Hematopoietic multipotent progenitor cell treated with erythropoietin and hydrocortisone succinate and interleukin-3 and kit ligand, for 15 days (in vitro differentiated cells): ENCODE results near the gene PATE1.
"Not testable (repeated sequence)": the region's sequence is repeated elsewhere in the genome, so short reads cannot be mapped to it uniquely, and the experiment has no call there.

Experiments
- DNase-seq: peaks from one replicate; pipeline ENCODE4 v3.0.0-alpha.2; 2015; ENCODE audit warnings: low spot score

PATE1 gene

DNA sequence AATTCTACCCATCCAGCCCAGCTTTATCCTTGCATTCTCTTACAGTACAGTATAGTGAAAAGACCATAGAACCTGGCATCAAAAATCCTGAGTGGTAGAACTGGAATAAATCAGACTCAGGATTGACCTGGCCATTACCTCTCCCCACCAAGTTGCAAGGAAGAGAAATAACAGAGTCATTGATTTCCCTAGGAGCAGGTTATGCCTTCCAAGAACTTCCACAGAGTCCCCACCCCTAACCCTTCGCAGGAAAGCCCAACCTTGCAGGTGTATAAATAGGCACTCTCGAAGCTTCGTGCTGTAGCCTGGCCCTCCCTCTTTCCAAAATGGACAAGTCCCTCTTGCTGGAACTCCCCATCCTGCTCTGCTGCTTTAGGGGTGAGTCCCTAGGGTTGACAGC is at the start of gene PATE1:
PATE1 (plus strand) TSS at position 301 of the 400 bp plus-strand sequence; CDS start at position 327, 26 bp downstream.
- DNase-seq: no peak

DNA sequence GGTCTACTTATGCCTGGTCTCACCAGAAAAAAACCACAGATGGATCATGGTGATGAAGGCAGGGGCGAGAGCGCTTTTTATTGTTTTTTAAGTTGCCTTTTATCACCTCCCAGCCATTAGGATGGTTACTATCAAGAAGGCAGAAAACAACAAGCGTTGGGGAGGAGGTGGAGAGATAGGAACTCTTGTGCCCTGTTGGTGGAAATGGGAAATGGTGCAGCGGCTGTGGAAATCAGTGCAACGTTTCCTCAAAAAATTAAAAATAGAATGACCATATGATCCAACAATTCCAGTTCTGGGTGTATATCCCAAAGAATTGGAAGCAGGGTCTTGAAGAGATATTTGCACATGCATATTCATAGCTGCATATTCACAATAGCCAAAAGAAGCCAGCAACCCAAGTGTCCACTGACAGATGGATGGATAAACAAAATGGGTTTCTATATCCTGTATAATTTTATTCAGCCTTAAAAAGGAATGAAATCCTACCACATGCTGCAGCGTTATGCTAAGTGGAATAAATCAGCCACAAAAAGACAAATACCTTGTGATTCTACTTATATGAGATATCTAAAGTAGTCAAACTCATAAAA is 45.0 kb upstream of the PATE1 start:
- DNase-seq: no peak

GRCh38 chr11:125701858-125702621 is 44.0 kb upstream of the PATE1 start:
- DNase-seq: no peak

DNA sequence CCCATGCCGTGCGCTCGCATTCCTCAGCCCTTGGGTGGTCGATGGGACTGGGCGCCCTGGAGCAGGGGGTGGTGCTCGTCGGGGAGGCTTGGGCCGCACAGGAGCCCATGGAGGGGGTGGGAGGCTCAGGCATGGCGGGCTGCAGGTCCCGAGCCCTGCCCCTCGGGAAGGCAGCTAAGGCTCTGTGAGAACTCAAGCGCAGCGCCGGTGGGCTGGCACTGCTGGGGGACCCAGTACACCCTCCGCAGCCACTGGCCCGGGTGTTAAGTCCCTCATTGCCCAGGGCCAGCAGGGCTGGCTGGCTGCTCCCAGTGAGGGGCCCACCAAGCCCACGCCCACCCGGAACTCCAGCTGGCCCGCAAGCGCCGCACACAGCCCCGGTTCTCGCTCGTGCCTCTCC is 41.4 kb upstream of the PATE1 start:
- not testable (repeated sequence) for DNase-seq

DNA sequence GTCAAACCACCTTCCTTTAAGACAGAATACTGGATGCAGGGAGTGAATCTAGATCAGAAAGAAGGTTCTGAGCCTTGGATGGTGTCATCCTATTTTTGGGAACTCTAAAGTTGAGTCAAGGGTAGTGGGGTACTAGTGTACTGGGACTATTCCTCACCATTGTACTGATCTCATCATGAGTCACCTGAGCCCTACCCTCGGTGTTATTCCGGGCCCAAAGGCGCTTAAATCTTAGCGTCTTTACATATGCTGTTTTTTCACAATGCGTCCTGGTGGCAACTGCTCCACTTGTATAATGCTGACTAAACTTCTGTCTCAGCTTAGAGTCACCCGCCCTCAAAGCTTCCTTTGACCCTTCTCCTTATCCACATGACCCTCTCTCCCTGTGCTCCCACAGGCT is 25.3 kb upstream of the PATE1 start:
- DNase-seq: no peak

DNA sequence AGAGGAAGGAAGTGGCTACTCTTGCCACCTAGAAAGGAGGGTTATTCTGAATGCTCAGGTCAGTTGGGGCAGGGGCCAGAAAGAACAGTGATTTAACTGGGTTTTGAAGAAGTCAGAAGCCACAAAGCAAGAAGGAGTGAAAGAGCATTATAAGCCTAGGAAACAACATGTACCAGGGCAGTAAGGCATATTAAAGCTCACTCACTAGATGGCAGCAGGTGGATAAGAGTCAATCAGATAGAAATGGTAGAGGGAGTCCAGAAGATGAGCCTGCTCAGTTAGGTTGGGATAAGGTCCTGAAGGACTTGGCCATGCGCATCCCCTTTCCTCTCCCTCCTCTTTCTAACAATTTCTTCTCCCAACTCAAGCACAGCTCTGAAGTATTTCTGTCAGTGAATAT is 22.0 kb upstream of the PATE1 start:
- no peak for DNase-seq

DNA sequence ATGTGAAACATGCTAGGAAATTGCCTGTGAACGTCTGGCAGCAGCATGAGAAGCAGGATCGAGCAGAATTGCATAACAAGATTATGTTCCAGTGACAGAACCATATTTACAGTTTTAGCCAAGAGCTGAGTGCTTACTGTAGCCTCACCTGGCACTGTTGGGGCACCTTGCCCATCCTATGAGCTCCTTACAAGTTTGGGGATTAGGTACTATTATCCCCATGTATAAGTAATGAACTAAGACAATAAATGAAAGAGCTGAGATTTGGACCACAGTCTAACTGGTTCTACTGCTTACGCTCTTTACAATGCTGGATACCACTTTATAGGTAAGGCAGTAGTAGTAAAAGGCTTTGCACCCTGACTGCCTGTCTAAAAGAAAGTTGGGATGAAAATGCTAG is 17.1 kb upstream of the PATE1 start:
- no peak for DNase-seq

GRCh38 chr11:125740617-125741016 is 5.5 kb upstream of the PATE1 start:
- no peak for DNase-seq

GRCh38 chr11:125743681-125744080 is 2.4 kb upstream of the PATE1 start:
- no peak for DNase-seq

GRCh38 chr11:125750629-125751028 is 4.5 kb downstream of the PATE1 start:
- DNase-seq: no peak

DNA sequence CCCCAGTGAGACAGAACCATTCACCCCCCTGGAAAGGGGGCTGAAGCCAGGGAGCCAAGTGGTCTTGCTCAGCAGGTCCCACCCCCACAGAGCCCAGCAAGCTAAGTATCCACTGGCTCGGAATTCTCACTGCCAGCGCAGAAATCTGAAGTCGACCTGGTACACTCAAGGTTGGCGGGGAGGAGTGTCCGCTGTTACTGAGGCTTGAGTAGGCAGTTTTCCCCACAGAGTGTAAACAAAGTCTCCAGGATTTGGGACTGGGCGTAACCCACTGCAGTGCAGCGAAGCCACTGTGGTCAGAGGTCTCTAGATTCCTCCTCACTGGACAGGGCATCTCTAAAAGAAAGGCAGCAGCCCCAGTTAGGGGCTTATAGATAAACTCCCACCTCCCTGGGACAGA is 10.0 kb downstream of the PATE1 start:
- no peak for DNase-seq

GRCh38 chr11:125762445-125762844 is 16.4 kb downstream of the PATE1 start:
- DNase-seq: no peak

DNA sequence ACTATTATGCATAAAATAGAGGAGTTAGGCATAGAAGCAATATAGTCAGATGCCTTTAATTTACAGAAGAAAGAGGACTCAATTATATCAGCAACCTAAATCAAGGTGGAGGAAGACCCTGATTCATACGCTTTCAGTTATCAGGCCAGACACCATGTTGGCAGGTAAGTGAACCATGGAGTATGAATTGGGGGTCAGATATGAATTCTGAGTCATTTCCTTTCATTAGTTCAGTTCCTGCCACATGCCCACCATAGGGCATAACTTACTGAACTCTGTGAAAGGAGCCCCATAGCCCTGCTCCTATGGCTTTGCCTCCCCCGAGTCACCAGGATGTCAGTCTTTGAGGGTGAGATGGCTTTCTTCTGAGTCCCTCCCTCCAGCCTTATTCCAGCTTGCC is 17.4 kb downstream of the PATE1 start:
- DNase-seq: no peak

GRCh38 chr11:125766251-125766650 is 20.2 kb downstream of the PATE1 start:
- no peak for DNase-seq

- DNase-seq: no peak
Measured at GRCh38 chr11:125768336-125769046, 22.4 kb downstream of the PATE1 start.

DNA sequence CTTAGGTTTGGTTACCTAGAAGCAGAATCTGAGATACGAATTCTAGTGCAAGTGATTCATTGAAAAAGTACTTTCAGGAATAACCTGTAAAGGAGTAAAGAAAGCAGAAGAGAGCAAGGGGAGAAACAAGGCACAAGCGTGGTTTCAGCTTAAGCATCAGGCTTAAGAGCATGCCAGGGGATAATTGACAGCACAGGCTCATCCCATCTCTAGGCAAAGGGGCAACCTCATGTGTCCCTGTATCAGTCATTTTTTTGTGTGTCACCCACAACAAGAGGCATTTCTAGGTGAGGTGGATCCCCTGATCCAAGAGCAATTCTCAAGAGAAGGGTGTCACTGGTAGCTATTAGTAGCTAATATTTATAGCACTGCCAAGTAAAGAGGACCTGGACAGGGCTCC is 24.5 kb downstream of the PATE1 start:
- DNase-seq: no peak

- DNase-seq: no peak
Measured at GRCh38 chr11:125772834-125773505, 26.9 kb downstream of the PATE1 start.

GRCh38 chr11:125773516-125773915 is 27.4 kb downstream of the PATE1 start:
- DNase-seq: no peak

DNA sequence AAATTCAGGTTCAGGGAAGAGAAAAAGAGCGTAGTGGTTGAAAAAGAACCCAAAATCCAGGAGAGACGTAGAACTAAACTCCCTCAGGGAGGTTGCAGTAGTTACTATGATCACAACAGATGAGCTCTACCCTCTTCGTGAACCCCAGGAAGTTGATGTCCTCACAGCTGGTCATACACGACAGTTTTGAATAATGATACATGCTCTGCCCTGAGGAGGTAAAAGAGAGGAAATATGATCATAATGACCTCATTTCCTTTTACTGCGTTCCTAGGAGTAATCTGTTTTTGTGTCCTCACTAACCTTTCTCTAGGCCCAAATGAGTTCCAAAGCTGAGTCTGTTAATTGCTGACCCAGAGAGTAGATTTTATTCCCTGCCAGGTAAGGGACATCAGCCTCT is 31.2 kb downstream of the PATE1 start:
- DNase-seq: no peak

DNA sequence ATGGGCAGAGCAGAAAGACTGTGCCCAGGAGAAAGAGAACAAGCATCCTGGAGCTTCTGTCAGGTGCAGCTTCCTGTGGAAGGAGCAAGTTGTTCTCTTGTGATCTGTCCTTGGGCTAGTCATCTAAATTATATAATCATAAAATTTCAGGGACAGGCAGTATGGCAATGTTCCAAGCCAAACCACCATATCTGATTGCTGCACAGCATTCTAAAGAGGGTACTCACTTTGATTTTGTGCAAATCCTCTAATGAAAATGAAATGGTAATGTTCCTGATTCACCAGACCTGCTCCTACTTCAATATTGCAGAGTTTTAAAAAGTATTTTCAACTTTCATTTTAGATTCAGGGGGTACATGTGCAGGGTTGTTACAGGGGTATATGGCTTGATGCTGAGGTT is 32.6 kb downstream of the PATE1 start, which contains the start of gene PATE2:
PATE2 (minus strand) TSS at position 101 of the 400 bp plus-strand sequence; CDS start at position 46, 55 bp downstream.
- no peak for DNase-seq

GRCh38 chr11:125784678-125785077 is 38.6 kb downstream of the PATE1 start:
- no peak for DNase-seq

GRCh38 chr11:125787827-125788226 is 41.7 kb downstream of the PATE1 start, which contains the start of gene PATE3:
TSS of gene PATE3 (plus strand) at chr11:125788127. CDS start at chr11:125788152, 25 bp downstream.
- no peak for DNase-seq
